Endothelial cell of umbilical vein (primary cell): ENCODE results near the gene DDX11. TPM values are rescaled to one million over a fixed set of nuclear protein-coding genes. Genes with fewer than 3 reads are reported as not detected.

Source experiments
- BruUV-seq: library from RNA; stranded (reverse); fragments of 400-500 nt; replicated peaks from 2 replicates; lab custom pipeline; 2021; lab: Mats Ljungman, UMichigan
- CTCF ChIA-PET: fragments of 300-600, 350-600 bp; sonication (Branson Sonifier 250); formaldehyde crosslinking; loops from one replicate; lab custom pipeline; 2021; ENCODE audit warnings: antibody characterized with exemption, inconsistent platforms; lab: Charles Lee
- POLR2A ChIA-PET: fragments of 300-600, 350-600 bp; sonication (Branson Sonifier 250); formaldehyde crosslinking; loops from one replicate; lab custom pipeline; 2021; ENCODE audit warnings: antibody characterized with exemption, inconsistent platforms; lab: Charles Lee
- DNase-seq: peaks from one replicate; pipeline ENCODE4 v3.0.0-alpha.2; 2011; ENCODE audit warnings: low read depth, low spot score
- FAIRE-seq: peaks from 2 replicates; lab custom pipeline; 2011; peaks lifted over from hg19 to GRCh38; lab: Jason Lieb, UNC
- H2AFZ ChIP-seq: 2 replicates; pipeline ENCODE4 v1.6.0; 2012; ENCODE audit warnings: low read depth, low read length, control low read depth, inconsistent platforms
- H3K27ac ChIP-seq: 2 replicates; pipeline ENCODE4 v1.5.1; 2011; ENCODE audit warnings: low read depth, mild to moderate bottlenecking, control low read depth, low read length, moderate library complexity; ENCODE audit not compliant: insufficient read depth
- H3K27me3 ChIP-seq, 2 experiments: 2 replicates each; pipeline versions ENCODE4 v1.6.0 to v1.6.1; 2011; ENCODE audit warnings: low read length in 2 of 2, mixed read lengths in 1 of 2; ENCODE audit not compliant: control insufficient read depth in 2 of 2, insufficient read depth in 2 of 2
- H3K36me3 ChIP-seq, 2 experiments: 2 replicates in 1 of 2; 3 replicates in 1 of 2; pipeline ENCODE4 v1.5.1; 2011; ENCODE audit warnings: low read length in 2 of 2, mild to moderate bottlenecking in 1 of 2, moderate library complexity in 1 of 2; ENCODE audit not compliant: control insufficient read depth in 2 of 2, insufficient read depth in 2 of 2; ENCODE audit errors: extremely low read depth in 1 of 2
- H3K4me1 ChIP-seq: 3 replicates; pipeline ENCODE4 v1.5.1; 2011; ENCODE audit warnings: mild to moderate bottlenecking, low read length; ENCODE audit not compliant: control insufficient read depth, insufficient read depth; ENCODE audit errors: extremely low read depth
- H3K4me2 ChIP-seq: 2 replicates; pipeline ENCODE4 v1.6.1; 2011; ENCODE audit warnings: low read length, control low read depth, mixed read lengths; ENCODE audit not compliant: insufficient read depth
- H3K4me3 ChIP-seq, 3 experiments: fragments of 200-600 bp in 1 of 3; sonication (generic), shearing (Covaris generic) in 1 of 3; replicated peaks in 1 of 3; 2 replicates each; pipeline ENCODE4 v1.5.1; 2011 to 2016; ENCODE audit warnings: control low read depth in 3 of 3, low read length in 3 of 3, mild to moderate bottlenecking in 2 of 3, inconsistent platforms in 1 of 3, low read depth in 1 of 3, moderate library complexity in 1 of 3; ENCODE audit not compliant: insufficient read depth in 1 of 3
- H3K79me2 ChIP-seq: 2 replicates; pipeline ENCODE4 v1.6.0; 2012; ENCODE audit warnings: low read length, inconsistent platforms; ENCODE audit not compliant: control insufficient read depth, insufficient read depth
- H3K9ac ChIP-seq: replicated peaks from 2 replicates; pipeline ENCODE3; 2011; ENCODE audit warnings: low read length, control low read depth; ENCODE audit not compliant: insufficient read depth; ENCODE audit errors: extremely low read depth
- H3K9me1 ChIP-seq: replicated peaks from 3 replicates; pipeline ENCODE4 v1.6.0; 2011; ENCODE audit warnings: mild to moderate bottlenecking, low read length; ENCODE audit not compliant: control insufficient read depth, insufficient read depth; ENCODE audit errors: extremely low read depth
- H3K9me3 ChIP-seq: replicated peaks from 2 replicates; pipeline ENCODE4 v1.5.1; 2012; ENCODE audit warnings: low read length, inconsistent platforms; ENCODE audit not compliant: control insufficient read depth, insufficient read depth
- H4K20me1 ChIP-seq: replicated peaks from 2 replicates; pipeline ENCODE3; 2011; ENCODE audit warnings: mild to moderate bottlenecking, low read length; ENCODE audit not compliant: control insufficient read depth, insufficient read depth; ENCODE audit errors: extremely low read depth
- EZH2 ChIP-seq: IDR thresholded peaks from 2 replicates; pipeline ENCODE4 v1.6.1; 2012; ENCODE audit warnings: borderline replicate concordance, low read depth, mild to moderate bottlenecking, moderate library complexity, low read length, inconsistent platforms; ENCODE audit not compliant: severe bottlenecking
- FOS ChIP-seq: IDR thresholded peaks from 2 replicates; pipeline ENCODE4 v1.6.1; 2011; ENCODE audit warnings: mild to moderate bottlenecking, low read length, moderate library complexity, borderline replicate concordance; ENCODE audit not compliant: insufficient read depth
- GATA2 ChIP-seq: IDR thresholded peaks from 2 replicates; pipeline ENCODE4 v1.7.0; 2011; ENCODE audit warnings: low read depth, mild to moderate bottlenecking, moderate library complexity, mixed read lengths, low read length; ENCODE audit not compliant: insufficient read length, insufficient read depth
- JUN ChIP-seq: IDR thresholded peaks from 2 replicates; pipeline ENCODE4 v1.6.1; 2011; ENCODE audit warnings: borderline replicate concordance, low read depth; ENCODE audit not compliant: insufficient read length, insufficient read depth
- MYC ChIP-seq: IDR thresholded peaks from one replicate; pipeline ENCODE4 v1.6.1; 2011; ENCODE audit warnings: mild to moderate bottlenecking, low read depth, low read length
- POLR2A ChIP-seq: IDR thresholded peaks from 2 replicates; pipeline ENCODE4 v1.6.1; 2012; ENCODE audit warnings: low read depth, mild to moderate bottlenecking, control low read depth, low read length
- POLR2AphosphoS5 ChIP-seq: IDR thresholded peaks from 2 replicates; pipeline ENCODE4 v1.6.1; 2012; ENCODE audit warnings: low read depth, mild to moderate bottlenecking, control low read depth, low read length, moderate library complexity; ENCODE audit not compliant: insufficient read depth
- dilution Hi-C: fragments of 300-500 bp; cut with MboI; formaldehyde crosslinking; loops from one replicate; pipeline ENCODE4 v1.15.0; 2019; ENCODE audit warnings: low sequenced_read_pairs; ENCODE audit not compliant: extremely low pct_ligation_motif_present
- intact Hi-C: fragments of 100-400 bp; cut with micrococcal nuclease; formaldehyde crosslinking; loops from one replicate; pipeline ENCODE4 v1.10.0; 2022
- polyA plus RNA-seq, 4 experiments: library from polyadenylated mRNA; depleted of rRNA in 3 of 4; stranded (reverse) in 3 of 4; unstranded in 1 of 4; fragments of >200 nt; gene quantifications; 2 replicates each; pipeline versions ENCODE4 v1.2.1 to v1.2.3, GENCODE V29; 2011 to 2012; ENCODE audit warnings: missing spikeins in 1 of 4
- total RNA-seq: library from RNA; stranded (reverse); gene quantifications from 2 replicates; pipeline ENCODE4 v1.2.3, GENCODE V29; 2021
- TF ChIP-seq, protein P1 (sequence below), 2 donors: IDR thresholded peaks; 1 replicate in 1 of 2; 2 replicates in 1 of 2; pipeline ENCODE4 v1.5.1; 2011; ENCODE audit warnings: low read length in 2 of 2, mild to moderate bottlenecking in 2 of 2, moderate library complexity in 2 of 2, control low read depth in 1 of 2, inconsistent platforms in 1 of 2, low read depth in 1 of 2; ENCODE audit not compliant: insufficient read depth in 1 of 2; ENCODE audit errors: extremely low read depth in 1 of 2
- TF ChIP-seq, protein P2 (sequence below): IDR thresholded peaks from 2 replicates; pipeline ENCODE4 v1.6.1; 2011; ENCODE audit not compliant: insufficient read depth, insufficient read length

DDX11 gene
- total and polyA plus RNA-seq, 2 donors (not counting 3 experiments of a cell fraction or from before 2014, with no cell fraction given) = 20.8 to 71.4 TPM

DNA sequence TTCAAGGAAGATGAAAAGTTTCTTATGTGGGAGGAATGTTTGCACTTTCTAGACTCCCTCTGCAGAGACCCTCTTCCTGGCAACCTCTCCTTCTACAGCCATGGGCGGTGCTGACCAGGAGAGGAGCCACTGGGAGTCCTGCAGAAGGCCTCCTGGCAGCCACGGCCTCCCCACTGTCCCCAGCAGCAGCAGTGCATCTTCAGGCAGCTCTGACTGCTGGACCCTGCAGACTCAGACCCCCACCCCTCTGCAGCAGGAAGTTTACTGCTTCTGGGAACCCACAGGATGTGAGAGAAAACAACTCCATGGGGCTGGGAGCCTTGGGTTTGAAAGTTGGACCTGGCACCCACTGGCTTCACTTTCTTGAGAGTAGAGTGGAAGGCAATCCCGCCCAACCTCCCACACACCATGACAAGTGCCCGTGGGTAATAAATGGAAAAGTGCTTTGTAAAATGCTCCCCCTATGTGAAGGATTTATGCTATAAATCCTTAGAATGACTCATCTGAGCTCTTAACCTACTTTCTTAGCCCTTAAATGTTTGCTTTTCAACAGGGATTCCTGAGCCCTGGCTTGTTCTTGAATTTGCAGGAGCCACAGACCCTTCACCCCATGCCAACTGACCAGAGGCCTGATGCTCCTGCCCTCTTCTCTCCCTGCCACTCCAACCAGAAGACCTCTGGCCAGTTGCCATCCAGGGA is 37.5 kb upstream of the DDX11 start:
- H3K27me3 ChIP-seq = peaks cover 4 to 8% of the 10 kb centered on the region in 2 experiments
- H3K9ac ChIP-seq = no peak overlapping the region
- H2AFZ ChIP-seq = no peak overlapping the region
- intact Hi-C loops (no loop called here), dilution Hi-C loops (no loop called here)
- no peaks in the 10 kb centered on the region for H3K79me2 ChIP-seq
- FAIRE-seq = no peak
- H3K9me3 ChIP-seq = no peaks in the 10 kb centered on the region
- no peaks in the 10 kb centered on the region for H3K9me1 ChIP-seq
- ChIA-PET POLR2A (no interaction called here), CTCF (interaction anchor here (0.7 kb wide), 1 partner anchor 25 kb away, joined by 3 read pairs; no protein-coding TSS in a partner anchor)
- TF ChIP-seq POLR2A (no peak), MYC (no peak), FOS (no peak), POLR2AphosphoS5 (no peak), GATA2 (no peak), EZH2 (no peak), JUN (no peak)
- TF ChIP-seq, protein P1, sequence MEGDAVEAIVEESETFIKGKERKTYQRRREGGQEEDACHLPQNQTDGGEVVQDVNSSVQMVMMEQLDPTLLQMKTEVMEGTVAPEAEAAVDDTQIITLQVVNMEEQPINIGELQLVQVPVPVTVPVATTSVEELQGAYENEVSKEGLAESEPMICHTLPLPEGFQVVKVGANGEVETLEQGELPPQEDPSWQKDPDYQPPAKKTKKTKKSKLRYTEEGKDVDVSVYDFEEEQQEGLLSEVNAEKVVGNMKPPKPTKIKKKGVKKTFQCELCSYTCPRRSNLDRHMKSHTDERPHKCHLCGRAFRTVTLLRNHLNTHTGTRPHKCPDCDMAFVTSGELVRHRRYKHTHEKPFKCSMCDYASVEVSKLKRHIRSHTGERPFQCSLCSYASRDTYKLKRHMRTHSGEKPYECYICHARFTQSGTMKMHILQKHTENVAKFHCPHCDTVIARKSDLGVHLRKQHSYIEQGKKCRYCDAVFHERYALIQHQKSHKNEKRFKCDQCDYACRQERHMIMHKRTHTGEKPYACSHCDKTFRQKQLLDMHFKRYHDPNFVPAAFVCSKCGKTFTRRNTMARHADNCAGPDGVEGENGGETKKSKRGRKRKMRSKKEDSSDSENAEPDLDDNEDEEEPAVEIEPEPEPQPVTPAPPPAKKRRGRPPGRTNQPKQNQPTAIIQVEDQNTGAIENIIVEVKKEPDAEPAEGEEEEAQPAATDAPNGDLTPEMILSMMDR (IDR thresholded peaks at IDR 0.05; ENCODE audit: extremely low read depth in 1 of 2, insufficient read depth in 1 of 2, low read depth in 1 of 2, low read length in 2 of 2) = no peak
- TF ChIP-seq, protein P2, sequence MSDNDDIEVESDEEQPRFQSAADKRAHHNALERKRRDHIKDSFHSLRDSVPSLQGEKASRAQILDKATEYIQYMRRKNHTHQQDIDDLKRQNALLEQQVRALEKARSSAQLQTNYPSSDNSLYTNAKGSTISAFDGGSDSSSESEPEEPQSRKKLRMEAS = no peak
- no peaks in the 10 kb centered on the region for H3K4me1 ChIP-seq
- no peak overlapping the region for H3K4me3 ChIP-seq
- H3K4me2 ChIP-seq = no peak overlapping the region
- H3K36me3 ChIP-seq = no peaks in the 10 kb centered on the region
- H4K20me1 ChIP-seq = no peaks in the 10 kb centered on the region
- H3K27ac ChIP-seq = no peak overlapping the region
- no peak for DNase-seq
- no TSS peak for BruUV-seq
